ENCODE data around the gene HOXC9. TPM values are rescaled to one million over a fixed set of nuclear protein-coding genes. Genes with fewer than 3 reads are reported as not detected.

HOXC9 gene
- total and polyA plus RNA-seq, 9 of the 15 experiments (the other 6 are each of a cell fraction or from before 2014, with no cell fraction given) = 1.1 to 10.5 (median 9.3) TPM

GRCh38 chr12:54050482-54050810 is 50.5 kb downstream of the HOXC9 start:
- no peak for ATAC-seq
- no peak overlapping the region for H3K4me3 ChIP-seq
- BruUV-seq (replicated peaks) = no TSS peak
- H3K27me3 ChIP-seq (ENCODE audit: control insufficient read depth in 2 of 2, insufficient read depth in 2 of 2, low read length in 2 of 2) = peaks cover 67 to 69% of the 10 kb centered on the region in 2 experiments
- POLR2A ChIA-PET = interaction anchor here (1.5 kb wide), 1 partner anchor 9 kb away, joined by 7 read pairs; no protein-coding TSS in a partner anchor
- 0 out of 2 replicates have a peak, but pooled peaks cover 2% of the 10 kb centered on the region for H4K20me1 ChIP-seq (replicated peaks; ENCODE audit: control insufficient read depth, insufficient read depth, low read length)
- DNase-seq (ENCODE audit: extremely low read depth in 1 of 4, low spot score in 3 of 4) = no peak
- no peaks in the 10 kb centered on the region for H3K36me3 ChIP-seq (ENCODE audit: control insufficient read depth, insufficient read depth, low read length)
- no peak for FAIRE-seq
- CTCF ChIA-PET (ENCODE audit: low intra/inter-chr PET ratio) = no interaction called here
- H3K4me2 ChIP-seq (ENCODE audit: insufficient read depth, low read length) = no peak overlapping the region
- intact Hi-C loops (cut with micrococcal nuclease) (no loop called here), in situ Hi-C loops (cut with MboI) (no loop called here)
- no peak overlapping the region for H3K27ac ChIP-seq (ENCODE audit: extremely low read depth, low read depth, low read length)
- H3K4me1 ChIP-seq (replicated peaks in 1 of 2; ENCODE audit: control insufficient read depth in 2 of 2, insufficient read depth in 2 of 2, low read length in 2 of 2) = peaks cover 0 to 17% of the 10 kb centered on the region in 2 experiments; a peak in 2 of 5 replicates
- 0% methylated on average over 2 of the region's 2 CpGs for WGBS (ENCODE audit: insufficient coverage, low coverage, missing lambda C conversion rate)
- H2AFZ ChIP-seq (ENCODE audit: low read depth, low read length) = no peak overlapping the region
- H3K79me2 ChIP-seq (ENCODE audit: control insufficient read depth, insufficient read depth, low read length) = no peaks in the 10 kb centered on the region
- no peaks in the 10 kb centered on the region for H3K9me1 ChIP-seq (ENCODE audit: control insufficient read depth, insufficient read depth, low read length)
- H3K9me3 ChIP-seq (replicated peaks; ENCODE audit: control insufficient read depth, insufficient read depth, low read depth, low read length) = no peaks in the 10 kb centered on the region
- H3K9ac ChIP-seq (ENCODE audit: insufficient read depth in 1 of 2, low read depth in 2 of 2, low read length in 2 of 2) = no peak overlapping the region
- TF ChIP-seq TRIM25 (IDR thresholded peaks at IDR 0.05; ENCODE audit: borderline replicate concordance) (no peak), ZNF518B (CRISPR knock-in tag; IDR thresholded peaks at IDR 0.05) (no peak), L3MBTL2 (IDR thresholded peaks at IDR 0.05) (no peak), TAF9B (IDR thresholded peaks at IDR 0.05; ENCODE audit: partially characterized antibody) (no peak), MAFG (tag; conservative IDR thresholded peaks at IDR 0.05) (no peak), RBM17 (IDR thresholded peaks at IDR 0.05; ENCODE audit: borderline replicate concordance, low read depth, low read length) (no peak), SFPQ (IDR thresholded peaks at IDR 0.05; ENCODE audit: low read depth, low read length) (no peak), HINFP (tag; conservative IDR thresholded peaks at IDR 0.05; ENCODE audit: low read depth) (no peak), NR4A1 (CRISPR knock-in tag; IDR thresholded peaks at IDR 0.05) (no peak), NR4A1 (tag; IDR thresholded peaks at IDR 0.05) (no peak), FOS (IDR thresholded peaks at IDR 0.05; ENCODE audit: extremely low read depth, insufficient read length) (no peak), KLF13 (tag; IDR thresholded peaks at IDR 0.05; ENCODE audit: borderline replicate concordance, low read depth) (no peak)
